ENCODE data around the gene WASF3. TPM values are rescaled to one million over a fixed set of nuclear protein-coding genes. Genes with fewer than 3 reads are reported as not detected.

Gene WASF3
- total RNA-seq, 2 donors from 2014 or later, result 3.1 to 4.1 TPM

- DNase-seq (no peak), ATAC-seq (no peak)
- intact Hi-C loops (cut with DNase I, micrococcal nuclease), result no loop called here
These were observed 17.8 kb downstream of the WASF3 start for GRCh38 chr13:26575244-26575643.

DNA sequence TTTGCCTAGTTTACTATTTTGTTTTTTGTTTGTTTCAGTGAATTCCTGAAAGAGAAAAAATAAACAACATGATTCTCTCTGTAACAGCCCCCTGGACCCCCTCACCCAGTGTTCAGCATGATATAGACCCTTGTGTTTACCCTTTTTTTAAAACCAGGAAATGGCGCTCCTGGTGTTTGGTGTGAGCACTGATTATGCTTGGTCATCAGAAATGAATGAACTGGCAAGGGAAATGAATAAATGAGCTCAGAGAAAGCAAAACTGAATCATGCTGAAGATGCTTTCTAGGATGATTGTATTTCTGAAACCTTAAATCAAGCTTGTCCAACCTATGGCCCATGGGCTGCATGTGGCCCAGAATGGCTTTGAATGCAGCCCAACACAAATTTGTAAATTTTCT lies 22.1 kb downstream of the WASF3 start:
- intact Hi-C loops (cut with DNase I, micrococcal nuclease), result no loop called here
- DNase-seq (no peak), ATAC-seq (no peak)

- intact Hi-C loops (cut with DNase I, micrococcal nuclease), result no loop called here
- DNase-seq, result no peak
- ATAC-seq, result no peak
These were observed 26.2 kb downstream of the WASF3 start for GRCh38 chr13:26583662-26584061.

GRCh38 chr13:26584713-26585112 lies 27.2 kb downstream of the WASF3 start:
- DNase-seq, result no peak
- intact Hi-C loops (cut with DNase I, micrococcal nuclease), result no loop called here
- no peak for ATAC-seq

- ATAC-seq, result no peak
- DNase-seq, result no peak
These were observed 27.7 kb downstream of the WASF3 start for GRCh38 chr13:26585136-26585535.

GRCh38 chr13:26587251-26587650 lies 29.8 kb downstream of the WASF3 start:
- DNase-seq (no peak), ATAC-seq (no peak)
- intact Hi-C loops (cut with DNase I, micrococcal nuclease), result no loop called here

More at GRCh38 chr13:26585136-26585535, 27.7 kb downstream of the WASF3 start:
- intact Hi-C loops (cut with DNase I, micrococcal nuclease), result no loop called here

DNA sequence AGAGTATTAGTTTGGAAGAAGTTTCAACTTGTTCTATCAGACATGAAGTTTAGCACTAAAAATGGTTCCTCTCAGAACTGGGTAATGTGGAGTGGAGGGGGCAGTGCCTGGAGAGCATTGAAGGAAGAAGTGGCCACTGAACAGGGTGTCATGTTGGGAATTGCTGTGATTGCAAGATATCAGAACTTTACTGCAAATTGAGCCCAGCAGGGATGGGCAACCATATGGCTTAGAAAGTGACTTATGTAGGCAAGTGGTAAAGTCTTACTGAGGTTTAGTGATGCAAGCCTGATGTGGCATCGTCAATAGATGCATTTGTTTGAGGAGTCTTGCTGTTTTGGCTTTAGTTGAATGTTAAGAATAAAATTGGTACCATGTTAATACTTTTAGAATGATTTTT lies 31.7 kb downstream of the WASF3 start:
- ATAC-seq (no peak), DNase-seq (no peak)
- intact Hi-C loops (cut with DNase I, micrococcal nuclease), result no loop called here

- DNase-seq (no peak), ATAC-seq (no peak)
- intact Hi-C loops (cut with DNase I, micrococcal nuclease), result no loop called here
These were observed 32.3 kb downstream of the WASF3 start for GRCh38 chr13:26589754-26590153.

DNA sequence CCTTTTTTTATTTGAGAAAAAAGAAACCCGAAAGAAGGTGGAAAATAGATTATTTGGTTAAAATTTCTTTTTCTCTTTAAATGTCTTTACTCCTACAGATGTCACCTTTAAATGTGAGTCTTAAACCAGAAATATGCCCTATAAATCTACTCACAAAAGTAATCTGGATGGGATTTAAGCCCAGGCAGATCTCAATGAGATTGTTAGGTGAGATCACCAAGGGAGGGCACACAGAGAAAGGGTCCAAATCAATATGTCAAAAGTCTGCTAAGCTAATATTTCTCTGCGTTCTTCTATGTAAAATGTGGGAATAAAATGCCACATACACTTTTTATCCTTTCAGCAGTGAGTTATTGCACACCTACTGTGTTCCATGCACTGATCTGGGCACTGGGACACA lies 32.9 kb downstream of the WASF3 start:
- DNase-seq, result no peak
- no peak for ATAC-seq
- intact Hi-C loops (cut with DNase I, micrococcal nuclease), result no loop called here

DNA sequence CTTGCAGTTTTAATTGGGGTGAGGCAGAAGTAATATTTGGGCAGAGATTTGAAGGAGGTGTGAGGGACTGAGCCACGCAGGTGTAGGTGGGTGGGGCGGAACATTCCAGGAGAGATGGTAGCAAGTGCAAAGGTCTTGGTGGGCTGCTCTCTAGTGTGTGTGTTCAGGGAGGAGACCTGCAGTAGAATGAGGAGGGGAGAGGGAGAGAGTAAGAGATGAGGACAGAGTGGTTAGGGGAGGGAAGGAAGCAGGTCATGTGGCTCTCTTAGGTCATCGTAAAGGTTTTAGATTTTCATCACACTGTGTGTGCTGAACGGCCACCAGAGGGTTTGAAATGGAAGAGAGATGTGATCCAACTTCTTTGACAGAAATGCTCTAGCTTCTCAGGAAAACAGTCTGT lies 33.5 kb downstream of the WASF3 start:
- intact Hi-C loops (cut with DNase I, micrococcal nuclease), result no loop called here
- ATAC-seq (no peak), DNase-seq (no peak)

GRCh38 chr13:26591672-26592071 lies 34.2 kb downstream of the WASF3 start:
- ATAC-seq (no peak), DNase-seq (no peak)
- intact Hi-C loops (cut with DNase I, micrococcal nuclease), result no loop called here

- intact Hi-C loops (cut with DNase I, micrococcal nuclease), result no loop called here
- no peak for ATAC-seq
- DNase-seq, result no peak
These were observed 36.2 kb downstream of the WASF3 start for GRCh38 chr13:26593661-26594060.

GRCh38 chr13:26594363-26594762 lies 36.9 kb downstream of the WASF3 start:
- ATAC-seq (no peak), DNase-seq (no peak)
- intact Hi-C loops (cut with DNase I, micrococcal nuclease), result no loop called here

GRCh38 chr13:26596458-26596857 lies 39.0 kb downstream of the WASF3 start:
- no peak for ATAC-seq
- DNase-seq, result no peak
- intact Hi-C loops (cut with DNase I, micrococcal nuclease), result no loop called here

DNA sequence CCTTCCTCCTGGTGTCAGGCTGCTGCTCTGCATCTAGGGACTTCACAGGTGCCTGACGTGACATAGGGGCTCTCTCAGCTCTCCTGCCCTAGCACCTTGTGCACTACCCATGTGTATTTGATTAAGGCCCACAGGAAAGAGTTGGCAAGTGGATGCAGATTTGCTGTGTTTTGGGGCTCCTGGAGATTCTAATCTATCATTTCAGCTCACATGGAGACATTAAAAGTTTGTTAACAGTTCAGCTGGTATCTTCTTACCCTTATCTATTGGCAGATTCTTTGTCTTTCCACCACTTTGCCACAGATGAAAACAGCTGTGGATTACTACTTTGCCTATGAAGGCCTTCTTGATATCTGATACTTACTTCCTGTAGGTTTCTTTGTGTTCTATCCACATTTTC lies 41.9 kb downstream of the WASF3 start:
- intact Hi-C loops (cut with DNase I, micrococcal nuclease), result no loop called here
- ATAC-seq, result no peak
- DNase-seq, result no peak

- DNase-seq (no peak), ATAC-seq (no peak)
- intact Hi-C loops (cut with DNase I, micrococcal nuclease), result no loop called here
These were observed 42.4 kb downstream of the WASF3 start for GRCh38 chr13:26599860-26600259.

DNA sequence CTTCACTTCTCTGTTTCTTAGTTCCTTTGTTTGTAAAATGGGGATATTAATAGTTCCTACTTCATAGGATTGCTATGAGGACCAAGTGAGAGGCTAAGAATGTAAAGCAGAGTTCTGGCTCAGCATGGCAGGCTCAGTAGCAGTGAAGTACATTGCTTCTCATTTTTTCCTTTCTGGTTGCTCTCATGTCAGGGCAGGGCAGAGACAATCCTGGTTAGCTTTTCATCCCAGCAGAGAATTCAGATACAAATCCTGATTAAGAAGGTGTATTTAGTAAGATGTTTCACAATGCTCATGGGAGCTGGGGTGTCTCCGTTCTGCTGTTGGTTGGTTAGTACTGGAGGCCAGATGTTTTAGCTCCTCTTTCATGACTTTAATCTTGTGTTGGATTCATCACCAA lies 42.9 kb downstream of the WASF3 start:
- ATAC-seq (no peak), DNase-seq (no peak)
- intact Hi-C loops (cut with DNase I, micrococcal nuclease), result no loop called here

DNA sequence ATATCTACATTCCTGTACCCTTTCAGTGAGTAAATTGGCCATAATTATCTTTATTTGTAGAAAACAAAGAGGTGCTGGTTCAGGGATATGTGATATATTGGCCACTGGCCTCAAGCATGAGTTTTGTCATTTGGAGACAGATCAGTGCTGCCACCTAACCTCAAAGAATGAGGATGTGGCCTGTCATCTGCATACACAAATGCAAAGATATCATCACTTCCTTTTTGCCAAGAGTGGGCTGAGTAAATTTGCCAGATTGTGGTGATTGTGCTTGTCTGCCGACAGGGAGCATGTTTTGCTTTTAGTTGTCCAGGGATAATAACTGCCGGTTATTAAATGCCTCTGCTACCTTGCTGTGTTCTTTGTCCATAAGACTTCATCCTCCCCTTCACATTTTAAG lies 44.2 kb downstream of the WASF3 start:
- intact Hi-C loops (cut with DNase I, micrococcal nuclease), result no loop called here
- DNase-seq, result no peak
- no peak for ATAC-seq

DNA sequence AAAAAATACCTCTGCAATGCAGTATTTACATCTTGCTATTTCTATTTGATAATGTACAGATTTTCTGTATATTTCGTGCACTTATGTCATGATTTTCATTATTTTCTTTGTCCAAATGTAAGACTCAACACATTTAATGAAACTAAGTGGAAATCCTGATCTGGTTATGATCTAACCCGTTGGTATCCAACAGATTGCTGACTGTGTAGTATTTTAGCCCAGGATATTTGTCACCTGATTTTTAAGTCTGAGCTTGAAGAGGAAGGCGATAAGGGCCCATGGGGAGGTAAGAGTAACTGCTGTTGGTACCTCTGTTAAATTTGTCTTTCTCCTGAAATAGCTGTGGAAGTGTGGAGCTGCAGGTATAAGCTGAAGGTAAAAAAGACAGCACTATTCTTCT lies 45.3 kb downstream of the WASF3 start:
- no peak for ATAC-seq
- no peak for DNase-seq
- intact Hi-C loops (cut with DNase I, micrococcal nuclease), result no loop called here

DNA sequence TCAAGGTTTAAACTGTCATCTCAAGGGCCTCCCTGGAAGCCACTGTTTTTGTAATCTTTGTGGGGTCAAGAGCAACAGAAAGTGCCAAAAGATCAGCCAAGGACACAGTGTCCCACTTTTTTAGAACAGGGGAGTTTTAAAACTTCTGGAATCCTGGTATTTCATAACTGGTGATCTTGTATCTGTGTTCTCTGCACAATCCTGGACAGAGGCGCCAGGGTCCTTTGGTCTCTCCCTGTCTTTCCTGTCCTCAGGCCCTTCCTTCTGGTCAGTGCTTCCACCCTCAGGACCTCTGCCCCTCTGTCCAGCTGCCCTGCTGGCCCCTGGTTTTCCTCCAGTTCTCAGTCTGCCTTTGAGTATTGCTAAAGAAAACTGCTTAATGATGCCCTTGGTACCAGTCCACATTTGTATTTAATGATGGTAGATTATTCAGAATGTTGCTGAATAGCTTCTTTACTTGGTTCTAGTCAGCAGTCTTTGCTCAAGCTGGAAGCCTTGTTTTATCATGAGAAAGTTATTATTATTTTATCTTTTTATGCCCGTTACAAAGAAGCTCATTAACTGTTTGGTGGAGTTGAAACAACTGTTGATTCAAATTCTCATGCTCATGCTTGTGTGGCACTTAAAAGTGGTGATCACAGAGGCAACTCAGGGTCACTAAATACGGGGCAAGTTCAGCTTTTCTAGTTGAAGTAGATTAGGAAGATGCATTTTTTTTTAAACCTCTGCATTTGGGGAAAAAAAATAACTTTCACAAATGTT lies 47.5 kb downstream of the WASF3 start:
- ATAC-seq (no peak), DNase-seq (peak in 1 of 2 donors; percentile 34)
- intact Hi-C loops (cut with DNase I, micrococcal nuclease), result no loop called here

DNA sequence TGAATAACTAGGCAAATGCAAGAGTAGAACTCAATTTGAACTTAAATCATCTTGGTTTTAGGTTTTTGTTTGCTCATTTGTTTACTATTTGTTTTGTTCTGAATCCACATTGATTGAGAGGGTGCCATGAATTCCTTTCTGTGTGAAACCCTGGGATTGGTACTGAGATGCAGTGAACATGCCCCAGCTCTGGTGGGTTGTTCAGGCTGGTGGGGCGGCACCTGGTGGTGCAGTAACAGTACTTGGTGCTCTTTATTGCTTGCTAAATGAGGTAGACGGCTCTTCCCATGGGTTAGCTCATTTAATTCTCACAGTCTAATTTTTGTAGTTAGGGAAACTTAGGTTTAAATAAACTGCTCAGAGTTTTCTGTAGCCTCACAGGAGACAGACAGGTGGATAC lies 48.4 kb downstream of the WASF3 start:
- intact Hi-C loops (cut with DNase I, micrococcal nuclease), result no loop called here
- no peak for ATAC-seq
- no peak for DNase-seq
